ENCODE measurements around the gene GPX7.

The GPX7 gene

DNA sequence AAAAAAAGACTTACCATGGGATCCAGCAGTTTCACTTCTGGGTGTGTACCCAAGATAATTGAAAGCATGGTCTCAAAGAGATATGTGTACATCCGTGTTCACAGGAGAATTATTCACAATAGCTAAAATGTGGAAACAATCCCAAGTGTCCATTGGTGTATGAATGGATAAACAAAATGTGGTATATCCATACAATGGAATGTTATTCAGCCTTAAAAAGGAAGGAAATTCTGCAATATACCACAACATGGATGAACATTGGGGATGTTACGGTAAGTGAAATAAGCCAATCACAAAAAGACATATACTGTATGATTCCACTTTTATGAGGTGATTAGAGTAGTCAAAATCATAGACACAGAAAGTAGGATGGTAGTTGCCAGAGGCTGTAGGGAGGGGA lies 42.3 kb upstream of the GPX7 start:
- no peak overlapping the region for H3K4me3 ChIP-seq (ENCODE audit: low read depth, low read length)
- CTCF ChIA-PET: interaction anchor here (0.7 kb wide), 1 partner anchor 110 kb away, joined by 4 read pairs; no protein-coding TSS in a partner anchor
- no peak overlapping the region for H3K27ac ChIP-seq (ENCODE audit: extremely low read depth, low read depth, low read length)
- TF ChIP-seq ZNF146 (tag by site-specific recombination; IDR thresholded peaks at IDR 0.05) (peak; percentile 74), ZNF558 (tag by site-specific recombination; IDR thresholded peaks at IDR 0.05) (no peak)
- no peaks in the 10 kb centered on the region for H3K36me3 ChIP-seq (ENCODE audit: control insufficient read depth in 2 of 2, insufficient read depth in 1 of 2, low read length in 2 of 2)
- POLR2A ChIA-PET: no interaction called here
- no peaks in the 10 kb centered on the region for H3K9me3 ChIP-seq (ENCODE audit: control insufficient read depth, insufficient read depth, low read depth, low read length)
- H3K4me1 ChIP-seq (ENCODE audit: control insufficient read depth, insufficient read depth, low read length): 0 out of 2 replicates have a peak, but pooled peaks cover under 1% of the 10 kb centered on the region

GRCh38 chr1:52562766-52563165 lies 39.4 kb upstream of the GPX7 start:
- Histone ChIP-seq H3K27ac (ENCODE audit: extremely low read depth, low read depth, low read length) (no peak overlapping the region), H3K4me3 (ENCODE audit: low read depth, low read length) (no peak overlapping the region), H3K36me3 (ENCODE audit: control insufficient read depth in 2 of 2, insufficient read depth in 1 of 2, low read length in 2 of 2) (no peaks in the 10 kb centered on the region), H3K4me1 (ENCODE audit: control insufficient read depth, insufficient read depth, low read length) (no peaks in the 10 kb centered on the region), H3K9me3 (ENCODE audit: control insufficient read depth, insufficient read depth, low read depth, low read length) (no peaks in the 10 kb centered on the region)
- ChIA-PET POLR2A (no interaction called here), CTCF (no interaction called here)
- TF ChIP-seq ZFP3 (tag by site-specific recombination; IDR thresholded peaks at IDR 0.05; ENCODE audit: low read depth) (no peak), ZNF558 (tag by site-specific recombination; IDR thresholded peaks at IDR 0.05) (no peak)
- TF ChIP-seq, protein P1, sequence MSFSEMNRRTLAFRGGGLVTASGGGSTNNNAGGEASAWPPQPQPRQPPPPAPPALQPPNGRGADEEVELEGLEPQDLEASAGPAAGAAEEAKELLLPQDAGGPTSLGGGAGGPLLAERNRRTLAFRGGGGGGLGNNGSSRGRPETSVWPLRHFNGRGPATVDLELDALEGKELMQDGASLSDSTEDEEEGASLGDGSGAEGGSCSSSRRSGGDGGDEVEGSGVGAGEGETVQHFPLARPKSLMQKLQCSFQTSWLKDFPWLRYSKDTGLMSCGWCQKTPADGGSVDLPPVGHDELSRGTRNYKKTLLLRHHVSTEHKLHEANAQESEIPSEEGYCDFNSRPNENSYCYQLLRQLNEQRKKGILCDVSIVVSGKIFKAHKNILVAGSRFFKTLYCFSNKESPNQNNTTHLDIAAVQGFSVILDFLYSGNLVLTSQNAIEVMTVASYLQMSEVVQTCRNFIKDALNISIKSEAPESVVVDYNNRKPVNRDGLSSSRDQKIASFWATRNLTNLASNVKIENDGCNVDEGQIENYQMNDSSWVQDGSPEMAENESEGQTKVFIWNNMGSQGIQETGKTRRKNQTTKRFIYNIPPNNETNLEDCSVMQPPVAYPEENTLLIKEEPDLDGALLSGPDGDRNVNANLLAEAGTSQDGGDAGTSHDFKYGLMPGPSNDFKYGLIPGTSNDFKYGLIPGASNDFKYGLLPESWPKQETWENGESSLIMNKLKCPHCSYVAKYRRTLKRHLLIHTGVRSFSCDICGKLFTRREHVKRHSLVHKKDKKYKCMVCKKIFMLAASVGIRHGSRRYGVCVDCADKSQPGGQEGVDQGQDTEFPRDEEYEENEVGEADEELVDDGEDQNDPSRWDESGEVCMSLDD (tag by site-specific recombination; IDR thresholded peaks at IDR 0.05): no peak

DNA sequence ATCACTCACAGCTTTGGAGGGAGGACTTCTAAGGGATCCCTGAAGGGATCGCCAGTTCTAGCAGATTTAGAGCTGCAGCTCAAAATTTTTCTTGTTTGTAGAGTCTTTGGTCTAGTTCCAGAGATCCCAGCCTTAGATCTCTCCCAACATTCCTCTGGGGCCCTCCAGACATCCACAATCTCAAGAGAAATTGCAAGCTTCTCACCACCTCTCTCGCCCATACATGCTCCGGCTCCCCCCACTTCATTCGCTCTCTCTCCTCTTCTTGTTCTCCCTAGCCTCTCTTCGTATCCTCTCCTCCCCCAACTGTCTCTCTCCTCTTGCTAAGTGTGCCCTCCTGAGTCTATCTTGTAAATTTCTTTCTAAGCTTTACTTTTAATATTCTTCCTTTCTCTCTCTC lies 34.2 kb upstream of the GPX7 start:
- Histone ChIP-seq H3K27ac (ENCODE audit: extremely low read depth, low read depth, low read length) (no peak overlapping the region), H3K4me3 (ENCODE audit: low read depth, low read length) (no peak overlapping the region), H3K4me1 (ENCODE audit: control insufficient read depth, insufficient read depth, low read length) (no peaks in the 10 kb centered on the region), H3K9me3 (ENCODE audit: control insufficient read depth, insufficient read depth, low read depth, low read length) (no peaks in the 10 kb centered on the region), H3K36me3 (ENCODE audit: control insufficient read depth in 2 of 2, insufficient read depth in 1 of 2, low read length in 2 of 2) (no peaks in the 10 kb centered on the region)
- ChIA-PET CTCF (interaction anchor here (0.7 to 1.3 kb wide), 4 partner anchors 10 to 1148 kb away, joined by 3 read pairs; no protein-coding TSS in a partner anchor), POLR2A (no interaction called here)
- TF ChIP-seq ZNF362 (tag by site-specific recombination; IDR thresholded peaks at IDR 0.05) (no peak), ZNF639 (tag by site-specific recombination; IDR thresholded peaks at IDR 0.05) (no peak), ZNF624 (tag by site-specific recombination; IDR thresholded peaks at IDR 0.05) (no peak), ZNF426 (tag by site-specific recombination; IDR thresholded peaks at IDR 0.05) (no peak), ZNF621 (tag by site-specific recombination; IDR thresholded peaks at IDR 0.05) (no peak), SP3 (tag by site-specific recombination; IDR thresholded peaks at IDR 0.05) (no peak), ZSCAN30 (tag by site-specific recombination; IDR thresholded peaks at IDR 0.05) (no peak), SCRT1 (tag by site-specific recombination; IDR thresholded peaks at IDR 0.05; ENCODE audit: borderline replicate concordance) (no peak), ZNF114 (tag by site-specific recombination; IDR thresholded peaks at IDR 0.05) (no peak), TRIM28 (IDR thresholded peaks at IDR 0.05; ENCODE audit: borderline replicate concordance, low read length) (no peak), ZNF155 (tag by site-specific recombination; IDR thresholded peaks at IDR 0.05) (no peak), ZNF2 (tag by site-specific recombination; IDR thresholded peaks at IDR 0.05) (no peak), ZNF121 (tag by site-specific recombination; IDR thresholded peaks at IDR 0.05) (no peak), ZNF311 (tag by site-specific recombination; IDR thresholded peaks at IDR 0.05; ENCODE audit: borderline replicate concordance) (no peak), ZNF37A (tag by site-specific recombination; IDR thresholded peaks at IDR 0.05) (no peak), ZNF16 (tag by site-specific recombination; IDR thresholded peaks at IDR 0.05; ENCODE audit: low read depth) (no peak), ZNF184 (tag by site-specific recombination; IDR thresholded peaks at IDR 0.05) (no peak)
- TF ChIP-seq, protein P2, sequence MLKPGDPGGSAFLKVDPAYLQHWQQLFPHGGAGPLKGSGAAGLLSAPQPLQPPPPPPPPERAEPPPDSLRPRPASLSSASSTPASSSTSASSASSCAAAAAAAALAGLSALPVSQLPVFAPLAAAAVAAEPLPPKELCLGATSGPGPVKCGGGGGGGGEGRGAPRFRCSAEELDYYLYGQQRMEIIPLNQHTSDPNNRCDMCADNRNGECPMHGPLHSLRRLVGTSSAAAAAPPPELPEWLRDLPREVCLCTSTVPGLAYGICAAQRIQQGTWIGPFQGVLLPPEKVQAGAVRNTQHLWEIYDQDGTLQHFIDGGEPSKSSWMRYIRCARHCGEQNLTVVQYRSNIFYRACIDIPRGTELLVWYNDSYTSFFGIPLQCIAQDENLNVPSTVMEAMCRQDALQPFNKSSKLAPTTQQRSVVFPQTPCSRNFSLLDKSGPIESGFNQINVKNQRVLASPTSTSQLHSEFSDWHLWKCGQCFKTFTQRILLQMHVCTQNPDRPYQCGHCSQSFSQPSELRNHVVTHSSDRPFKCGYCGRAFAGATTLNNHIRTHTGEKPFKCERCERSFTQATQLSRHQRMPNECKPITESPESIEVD (tag by site-specific recombination; IDR thresholded peaks at IDR 0.05): no peak
- TF ChIP-seq, protein P3, sequence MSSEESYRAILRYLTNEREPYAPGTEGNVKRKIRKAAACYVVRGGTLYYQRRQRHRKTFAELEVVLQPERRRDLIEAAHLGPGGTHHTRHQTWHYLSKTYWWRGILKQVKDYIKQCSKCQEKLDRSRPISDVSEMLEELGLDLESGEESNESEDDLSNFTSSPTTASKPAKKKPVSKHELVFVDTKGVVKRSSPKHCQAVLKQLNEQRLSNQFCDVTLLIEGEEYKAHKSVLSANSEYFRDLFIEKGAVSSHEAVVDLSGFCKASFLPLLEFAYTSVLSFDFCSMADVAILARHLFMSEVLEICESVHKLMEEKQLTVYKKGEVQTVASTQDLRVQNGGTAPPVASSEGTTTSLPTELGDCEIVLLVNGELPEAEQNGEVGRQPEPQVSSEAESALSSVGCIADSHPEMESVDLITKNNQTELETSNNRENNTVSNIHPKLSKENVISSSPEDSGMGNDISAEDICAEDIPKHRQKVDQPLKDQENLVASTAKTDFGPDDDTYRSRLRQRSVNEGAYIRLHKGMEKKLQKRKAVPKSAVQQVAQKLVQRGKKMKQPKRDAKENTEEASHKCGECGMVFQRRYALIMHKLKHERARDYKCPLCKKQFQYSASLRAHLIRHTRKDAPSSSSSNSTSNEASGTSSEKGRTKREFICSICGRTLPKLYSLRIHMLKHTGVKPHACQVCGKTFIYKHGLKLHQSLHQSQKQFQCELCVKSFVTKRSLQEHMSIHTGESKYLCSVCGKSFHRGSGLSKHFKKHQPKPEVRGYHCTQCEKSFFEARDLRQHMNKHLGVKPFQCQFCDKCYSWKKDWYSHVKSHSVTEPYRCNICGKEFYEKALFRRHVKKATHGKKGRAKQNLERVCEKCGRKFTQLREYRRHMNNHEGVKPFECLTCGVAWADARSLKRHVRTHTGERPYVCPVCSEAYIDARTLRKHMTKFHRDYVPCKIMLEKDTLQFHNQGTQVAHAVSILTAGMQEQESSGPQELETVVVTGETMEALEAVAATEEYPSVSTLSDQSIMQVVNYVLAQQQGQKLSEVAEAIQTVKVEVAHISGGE (tag by site-specific recombination; conservative IDR thresholded peaks at IDR 0.05; ENCODE audit: low read depth): no peak

Measured in HEK293 (cell line).